ENCODE results near the gene DYNC1H1.

DNA sequence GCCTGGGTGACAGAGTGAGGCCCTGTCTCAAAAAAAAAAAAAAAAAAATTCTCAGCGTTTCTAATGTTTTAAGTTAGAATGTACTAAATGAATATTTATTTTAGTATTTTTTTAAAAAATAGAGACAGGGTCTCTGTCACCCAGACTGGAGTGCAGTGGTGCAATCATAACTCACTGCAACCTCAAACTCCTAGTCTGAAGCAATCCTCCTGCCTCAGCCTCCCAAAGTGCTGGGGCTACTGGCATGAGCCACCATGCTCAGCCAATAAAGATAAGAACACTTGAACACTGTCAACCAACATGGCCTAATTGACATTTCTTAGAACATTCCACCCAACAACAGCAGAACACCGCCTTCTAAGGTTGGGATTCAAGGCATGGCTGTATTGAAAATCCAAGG is 5.1 kb upstream of the DYNC1H1 start:
- TF ChIP-seq, protein P1, sequence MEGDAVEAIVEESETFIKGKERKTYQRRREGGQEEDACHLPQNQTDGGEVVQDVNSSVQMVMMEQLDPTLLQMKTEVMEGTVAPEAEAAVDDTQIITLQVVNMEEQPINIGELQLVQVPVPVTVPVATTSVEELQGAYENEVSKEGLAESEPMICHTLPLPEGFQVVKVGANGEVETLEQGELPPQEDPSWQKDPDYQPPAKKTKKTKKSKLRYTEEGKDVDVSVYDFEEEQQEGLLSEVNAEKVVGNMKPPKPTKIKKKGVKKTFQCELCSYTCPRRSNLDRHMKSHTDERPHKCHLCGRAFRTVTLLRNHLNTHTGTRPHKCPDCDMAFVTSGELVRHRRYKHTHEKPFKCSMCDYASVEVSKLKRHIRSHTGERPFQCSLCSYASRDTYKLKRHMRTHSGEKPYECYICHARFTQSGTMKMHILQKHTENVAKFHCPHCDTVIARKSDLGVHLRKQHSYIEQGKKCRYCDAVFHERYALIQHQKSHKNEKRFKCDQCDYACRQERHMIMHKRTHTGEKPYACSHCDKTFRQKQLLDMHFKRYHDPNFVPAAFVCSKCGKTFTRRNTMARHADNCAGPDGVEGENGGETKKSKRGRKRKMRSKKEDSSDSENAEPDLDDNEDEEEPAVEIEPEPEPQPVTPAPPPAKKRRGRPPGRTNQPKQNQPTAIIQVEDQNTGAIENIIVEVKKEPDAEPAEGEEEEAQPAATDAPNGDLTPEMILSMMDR (IDR thresholded peaks at IDR 0.05) = no peak
- no peak for TF ChIP-seq POLR2A (IDR thresholded peaks at IDR 0.05)
